ENCODE data around the gene SEMA4C. TPM values are rescaled to one million over a fixed set of nuclear protein-coding genes. Genes with fewer than 3 reads are reported as not detected.

SEMA4C gene
- total and polyA plus RNA-seq, 9 of the 15 experiments (the other 6 are each of a cell fraction or from before 2014, with no cell fraction given), result 0.32 to 59.7 (median 23.9) TPM

- no TSS peak for BruUV-seq (replicated peaks)
- Histone ChIP-seq H3K4me3 (no peak overlapping the region), H3K27ac (ENCODE audit: extremely low read depth, low read depth, low read length) (no peak overlapping the region), H3K4me1 (replicated peaks in 1 of 2; ENCODE audit: control insufficient read depth in 2 of 2, insufficient read depth in 2 of 2, low read length in 2 of 2) (peaks cover 27 to 44% of the 10 kb centered on the region in 2 experiments), H4K20me1 (replicated peaks; ENCODE audit: control insufficient read depth, insufficient read depth, low read length) (peaks cover 21% of the 10 kb centered on the region), H3K27me3 (ENCODE audit: control insufficient read depth in 2 of 2, insufficient read depth in 2 of 2, low read length in 2 of 2) (no peaks in the 10 kb centered on the region), H3K36me3 (ENCODE audit: control insufficient read depth, insufficient read depth, low read length) (peaks cover 4% of the 10 kb centered on the region), H3K4me2 (ENCODE audit: insufficient read depth, low read length) (no peak overlapping the region), H3K9me3 (replicated peaks; ENCODE audit: control insufficient read depth, insufficient read depth, low read depth, low read length) (no peaks in the 10 kb centered on the region), H3K9ac (ENCODE audit: insufficient read depth in 1 of 2, low read depth in 2 of 2, low read length in 2 of 2) (no peak overlapping the region), H3K79me2 (ENCODE audit: control insufficient read depth, insufficient read depth, low read length) (peaks cover 18% of the 10 kb centered on the region), H2AFZ (ENCODE audit: low read depth, low read length) (no peak overlapping the region), H3K9me1 (ENCODE audit: control insufficient read depth, insufficient read depth, low read length) (peaks cover 11% of the 10 kb centered on the region)
- in situ Hi-C loops (cut with MboI) (no loop called here), intact Hi-C loops (cut with micrococcal nuclease) (no loop called here)
- DNase-seq (ENCODE audit: extremely low read depth in 1 of 4, low spot score in 3 of 4) (no peak), FAIRE-seq (no peak), ATAC-seq (no peak)
- ChIA-PET CTCF (ENCODE audit: low intra/inter-chr PET ratio) (no interaction called here), POLR2A (interaction anchor here (0.8 kb wide), 1 partner anchor 155 kb away, joined by 3 read pairs; no protein-coding TSS in a partner anchor)
- WGBS (ENCODE audit: insufficient coverage, low coverage, missing lambda C conversion rate), result 62% methylated on average over 4 of the region's 4 CpGs
- TF ChIP-seq ILF3 (IDR thresholded peaks at IDR 0.05; ENCODE audit: borderline replicate concordance) (no peak), CSDE1 (IDR thresholded peaks at IDR 0.05) (no peak), RERE (CRISPR knock-in tag; IDR thresholded peaks at IDR 0.05; ENCODE audit: borderline replicate concordance) (no peak), GTF2A2 (tag; IDR thresholded peaks at IDR 0.05) (no peak), ZNF518B (CRISPR knock-in tag; IDR thresholded peaks at IDR 0.05) (no peak)
These were observed 56.2 kb downstream of the SEMA4C start for GRCh38 chr2:96813656-96814055.
